HG02885 (cell line): Measurements from ENCODE around the gene AFF4.
A peak's percentile ranks its signal among the peaks of the same experiment; 100 is the strongest.

ENCODE experiments used
- ATAC-seq: cut with Tn5 transposase; IDR thresholded peaks from one replicate; pipeline ENCODE4 v1.9.1; 2021; ENCODE audit warnings: mild to moderate bottlenecking; ENCODE audit not compliant: unreplicated experiment, poor library complexity

Gene AFF4

DNA sequence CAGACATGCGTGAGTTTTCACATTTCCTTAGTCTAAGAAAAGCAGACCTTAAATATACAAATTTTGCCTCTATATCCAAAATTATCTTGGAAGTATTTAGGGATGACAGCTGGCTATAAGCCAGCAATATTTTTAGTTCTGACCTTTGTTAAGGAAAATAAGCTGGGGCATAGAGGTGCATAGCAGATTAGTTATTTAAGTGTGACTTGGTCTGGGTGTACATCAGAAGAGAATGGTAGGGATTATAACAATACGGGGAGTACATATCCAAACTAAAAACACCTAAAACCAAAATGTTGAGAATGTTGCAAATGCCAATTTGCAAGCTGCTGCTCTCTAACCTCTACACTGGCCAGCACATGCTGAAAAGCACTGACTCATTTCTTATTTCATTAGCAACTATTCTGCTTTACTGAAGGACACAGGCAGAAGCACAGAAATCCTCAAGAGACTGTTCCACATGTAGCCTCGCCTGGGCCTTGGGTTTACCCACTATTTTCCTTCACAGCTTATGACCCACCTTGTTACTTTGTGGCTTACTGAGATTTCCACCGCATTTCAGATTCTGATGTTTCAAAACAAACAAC is 67.6 kb downstream of the AFF4 start:
- ATAC-seq, result no peak

GRCh38 chr5:132890817-132891216 is 72.6 kb downstream of the AFF4 start:
- ATAC-seq, result no peak

- ATAC-seq, result no peak
These were observed 73.9 kb downstream of the AFF4 start for GRCh38 chr5:132889501-132889900.

DNA sequence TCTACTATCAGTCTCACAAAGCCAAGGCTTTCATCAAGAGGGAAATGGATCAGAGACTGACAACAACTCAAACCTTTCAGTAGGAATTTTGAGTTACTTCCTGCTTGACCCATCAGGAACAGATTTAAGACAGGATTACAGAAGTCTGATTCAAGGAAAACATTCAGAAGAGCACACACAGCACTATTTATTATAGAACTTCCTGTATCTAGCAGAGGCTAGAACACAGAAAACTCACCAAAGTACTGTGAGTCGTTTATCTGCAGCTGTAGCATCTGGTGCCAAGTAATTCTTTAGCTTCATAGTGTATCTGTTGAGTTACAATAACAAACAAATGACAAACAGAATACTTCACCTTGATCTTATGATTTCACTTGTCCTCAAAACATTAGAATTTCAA is 76.2 kb downstream of the AFF4 start:
- ATAC-seq, result no peak

GRCh38 chr5:132886064-132886823 is 77.2 kb downstream of the AFF4 start:
- ATAC-seq, result no peak

GRCh38 chr5:132884548-132884947 is 78.9 kb downstream of the AFF4 start:
- no peak for ATAC-seq

DNA sequence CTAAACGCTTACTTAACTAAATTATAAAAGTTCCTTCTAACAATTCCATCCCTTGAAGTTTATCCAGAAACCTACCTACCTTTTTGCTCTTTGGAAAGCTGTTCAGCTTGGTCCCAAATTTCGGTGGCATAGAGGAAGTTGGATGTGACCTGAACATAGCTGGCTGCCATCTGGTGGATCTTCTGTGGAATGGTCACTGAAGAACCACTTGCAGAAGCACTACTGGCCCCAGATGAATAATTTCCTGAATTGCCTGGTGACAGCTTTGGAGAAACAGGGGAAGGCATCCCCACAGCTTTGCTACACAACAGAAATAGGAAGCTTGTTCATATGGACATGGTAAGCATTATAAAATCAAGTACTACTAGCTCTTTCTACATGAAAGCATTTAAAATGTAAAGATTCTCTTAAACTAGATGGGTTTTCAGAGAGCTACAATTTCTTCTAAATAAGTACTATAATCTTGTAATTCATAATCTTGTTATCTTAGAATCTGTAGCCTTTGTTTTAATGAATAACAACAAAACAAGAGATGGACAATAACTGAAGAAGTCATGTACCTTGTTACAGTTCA is 80.1 kb downstream of the AFF4 start:
- peak; percentile 59 for ATAC-seq

DNA sequence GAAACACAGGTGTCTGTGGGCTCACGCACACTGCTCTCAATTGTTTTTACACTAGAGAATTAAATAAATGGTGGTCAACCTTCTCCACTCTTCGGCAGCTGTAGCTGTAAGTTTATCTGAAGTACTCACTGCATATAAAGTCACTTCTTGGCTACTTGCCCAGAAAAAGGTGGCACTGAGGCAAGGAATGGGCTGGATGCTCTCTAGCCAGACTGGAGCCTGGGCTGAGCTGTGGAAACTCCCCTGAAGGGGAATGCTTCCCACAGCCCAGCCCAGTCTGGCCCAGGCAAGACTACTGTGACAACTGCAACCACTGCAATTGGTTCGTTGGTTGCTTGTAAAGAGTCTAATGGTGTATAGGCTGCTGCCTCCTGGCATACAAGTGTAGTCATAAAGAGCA is 85.5 kb downstream of the AFF4 start:
- ATAC-seq, result no peak

- no peak for ATAC-seq
These were observed 86.0 kb downstream of the AFF4 start for GRCh38 chr5:132877466-132877865.

DNA sequence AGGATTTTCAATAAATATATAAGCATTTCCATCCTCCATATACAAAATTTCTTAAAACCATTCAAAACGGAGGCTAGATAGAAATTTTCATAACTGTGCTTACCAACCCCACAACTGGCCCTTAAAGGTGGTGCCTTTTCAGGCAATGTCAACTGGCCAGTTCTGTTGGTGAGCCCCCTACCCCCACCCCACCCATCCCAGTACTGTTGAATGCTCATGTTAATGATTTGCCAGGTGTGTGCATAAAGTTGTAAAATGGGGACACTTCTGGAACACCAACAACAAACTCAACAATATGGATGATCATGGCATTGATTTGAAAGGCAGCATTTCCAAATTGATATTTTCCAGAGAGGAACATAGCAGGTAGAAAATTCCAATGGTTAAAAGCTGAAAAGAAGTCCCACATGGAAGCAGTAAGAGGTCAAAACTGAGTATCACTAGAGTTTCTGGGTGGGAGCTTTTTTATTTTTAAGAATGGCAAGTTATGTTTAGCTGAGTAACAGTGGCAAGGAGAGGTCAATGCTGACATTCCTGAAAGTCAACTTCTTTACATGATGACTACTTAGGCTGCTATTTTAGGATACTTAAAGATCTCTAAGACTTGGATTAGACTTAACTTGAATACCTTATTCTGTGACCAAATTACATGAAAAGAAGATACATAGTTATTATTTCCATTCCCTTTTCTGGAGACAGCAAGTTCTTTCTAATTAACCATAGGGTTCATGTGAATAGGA is 87.2 kb downstream of the AFF4 start:
- ATAC-seq, result no peak

- ATAC-seq, result no peak
These were observed 89.5 kb downstream of the AFF4 start for GRCh38 chr5:132873930-132874271.

DNA sequence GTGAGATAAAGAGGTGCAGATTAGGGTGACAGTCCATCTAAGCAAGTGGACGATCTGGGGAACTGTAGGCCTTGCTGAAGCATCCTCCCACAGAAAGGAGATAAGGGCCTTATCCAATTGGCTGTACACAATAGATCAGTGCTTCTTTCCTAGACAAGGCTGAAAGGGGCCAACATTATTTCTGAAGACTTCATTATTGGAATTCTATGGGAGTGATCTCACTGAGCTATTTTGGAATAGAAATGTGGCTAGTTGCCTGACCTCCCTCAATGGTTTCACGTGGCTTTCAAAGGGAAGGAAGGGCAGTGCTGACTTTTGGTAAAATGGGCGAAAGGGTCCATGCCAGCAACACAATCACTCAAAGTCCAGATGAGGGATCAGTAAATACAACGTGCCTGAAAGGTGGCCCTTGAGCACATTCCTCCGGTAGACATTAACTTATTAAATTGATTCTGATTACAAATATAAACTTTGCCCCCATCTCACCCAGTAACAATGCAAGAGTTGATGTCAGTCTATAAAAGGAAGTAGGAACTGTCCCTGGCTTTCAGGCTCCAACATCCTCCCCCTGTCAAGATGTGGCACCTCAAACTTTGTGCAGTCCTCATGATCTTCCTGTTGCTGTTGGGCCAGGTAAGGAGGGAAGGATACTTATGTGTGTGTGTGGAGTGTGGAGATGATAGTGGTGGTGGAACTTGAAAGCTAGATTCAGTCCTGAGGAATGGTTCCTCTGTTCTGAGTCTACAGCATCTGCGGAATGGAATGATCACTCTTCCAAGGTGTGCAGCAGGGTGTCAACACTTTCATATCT is 90.1 kb downstream of the AFF4 start, which contains the start of gene LEAP2:
TSS of gene LEAP2 (plus strand) at position 550 of the 811 bp plus-strand sequence. CDS start at position 577, 27 bp downstream.
- no peak for ATAC-seq

- ATAC-seq, result no peak
These were observed 90.7 kb downstream of the AFF4 start for GRCh38 chr5:132872788-132873118.

DNA sequence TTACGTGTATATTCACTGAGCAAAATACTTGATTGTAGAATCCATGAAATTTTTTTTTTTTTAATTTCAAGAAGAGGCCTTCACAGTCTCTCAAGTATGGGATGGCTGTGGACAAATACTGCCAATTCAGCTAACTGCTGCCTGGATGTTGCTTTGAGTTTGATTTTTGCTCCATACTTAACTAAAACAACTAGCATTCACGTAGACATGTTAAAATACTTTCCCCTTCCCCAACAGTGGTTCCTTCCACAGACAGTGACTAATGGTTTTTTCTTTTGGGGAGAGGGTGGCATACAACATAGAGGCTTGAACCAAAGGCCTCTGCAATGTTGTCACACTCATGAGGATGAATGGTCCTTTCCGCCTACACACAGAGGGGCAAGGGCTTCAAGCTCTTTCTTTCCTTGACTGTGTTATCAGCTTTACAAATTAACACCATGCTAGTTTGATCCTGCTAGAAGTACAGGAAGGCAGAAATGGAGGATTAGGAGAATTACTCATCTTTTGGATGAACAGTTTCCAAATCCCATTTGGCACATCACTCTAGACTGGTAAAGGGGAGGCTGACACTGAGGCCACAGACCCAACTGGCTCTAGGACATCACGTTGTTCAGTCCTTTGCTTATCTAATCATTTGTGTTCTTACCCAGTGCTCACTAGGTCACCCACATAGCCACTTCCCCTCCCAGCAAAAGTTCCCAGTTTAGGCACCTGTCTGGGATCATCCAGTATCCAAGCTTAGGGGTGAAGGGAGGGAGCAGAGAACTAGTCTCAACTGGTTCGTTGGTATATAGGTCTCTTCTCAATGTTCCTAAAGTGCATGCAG is 91.8 kb downstream of the AFF4 start:
- ATAC-seq, result no peak

- ATAC-seq, result no peak
These were observed 92.6 kb downstream of the AFF4 start for GRCh38 chr5:132870801-132871200.

DNA sequence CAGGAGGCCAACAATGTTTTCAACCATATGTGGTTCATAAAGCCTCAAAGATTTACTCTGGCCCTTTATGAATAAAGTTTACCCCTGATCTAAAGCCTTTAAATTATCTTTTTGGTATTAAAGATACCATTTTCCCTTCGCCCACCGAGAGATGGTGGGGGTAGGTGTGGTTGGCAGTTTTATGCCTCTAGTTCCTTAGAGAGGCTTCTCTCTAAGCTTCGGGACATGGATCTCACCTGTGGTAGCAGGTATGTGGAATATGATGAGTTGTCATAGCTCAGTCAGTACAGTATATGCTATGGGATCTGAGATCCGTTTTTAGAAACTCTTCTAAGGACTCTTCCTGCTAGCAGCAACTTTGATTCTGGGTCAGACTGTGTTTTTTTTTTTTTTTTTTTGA is 94.7 kb downstream of the AFF4 start:
- ATAC-seq, result no peak

GRCh38 chr5:132867046-132867451 is 96.4 kb downstream of the AFF4 start:
- peak; percentile 15 for ATAC-seq

GRCh38 chr5:132866342-132867045 is 96.9 kb downstream of the AFF4 start, which contains the start of the genes GDF9 and UQCRQ:
TSS of gene GDF9 (minus strand) at chr5:132866469. CDS start at chr5:132864533, 1,936 bp downstream.
TSS of gene UQCRQ (plus strand) at chr5:132866642. CDS start at chr5:132866882, 240 bp downstream.
- ATAC-seq, result peak; percentile 99
